Endothelial cell of umbilical vein (primary cell): Measurements from ENCODE around the gene RBM18. TPM values are rescaled to one million over a fixed set of nuclear protein-coding genes. Genes with fewer than 3 reads are reported as not detected.

Experiments
- Bru-seq: library from RNA; stranded (reverse); fragments of 400-500 nt; gene quantifications from one replicate; lab custom pipeline; 2021; lab: Mats Ljungman, UMichigan
- BruChase-seq, 2 experiments: library from RNA; stranded (reverse); fragments of 400-500 nt; gene quantifications; one replicate each; lab custom pipeline; 2021; lab: Mats Ljungman, UMichigan
- BruUV-seq: library from RNA; stranded (reverse); fragments of 400-500 nt; replicated peaks from 2 replicates; lab custom pipeline; 2021; lab: Mats Ljungman, UMichigan
- CTCF ChIA-PET: fragments of 300-600, 350-600 bp; sonication (Branson Sonifier 250); formaldehyde crosslinking; loops from one replicate; lab custom pipeline; 2021; ENCODE audit warnings: antibody characterized with exemption, inconsistent platforms; lab: Charles Lee
- POLR2A ChIA-PET: fragments of 300-600, 350-600 bp; sonication (Branson Sonifier 250); formaldehyde crosslinking; loops from one replicate; lab custom pipeline; 2021; ENCODE audit warnings: antibody characterized with exemption, inconsistent platforms; lab: Charles Lee
- DNase-seq: peaks from one replicate; pipeline ENCODE4 v3.0.0-alpha.2; 2011; ENCODE audit warnings: low read depth, low spot score
- FAIRE-seq: peaks from 2 replicates; lab custom pipeline; 2011; peaks lifted over from hg19 to GRCh38; lab: Jason Lieb, UNC
- H2AFZ ChIP-seq: 2 replicates; pipeline ENCODE4 v1.6.0; 2012; ENCODE audit warnings: low read depth, low read length, control low read depth, inconsistent platforms
- H3K27ac ChIP-seq: 2 replicates; pipeline ENCODE4 v1.5.1; 2011; ENCODE audit warnings: low read depth, mild to moderate bottlenecking, control low read depth, low read length, moderate library complexity; ENCODE audit not compliant: insufficient read depth
- H3K27me3 ChIP-seq, 2 experiments: 2 replicates each; pipeline versions ENCODE4 v1.6.0 to v1.6.1; 2011; ENCODE audit warnings: low read length in 2 of 2, mixed read lengths in 1 of 2; ENCODE audit not compliant: control insufficient read depth in 2 of 2, insufficient read depth in 2 of 2
- H3K36me3 ChIP-seq, 2 experiments: 2 replicates in 1 of 2; 3 replicates in 1 of 2; pipeline ENCODE4 v1.5.1; 2011; ENCODE audit warnings: low read length in 2 of 2, mild to moderate bottlenecking in 1 of 2, moderate library complexity in 1 of 2; ENCODE audit not compliant: control insufficient read depth in 2 of 2, insufficient read depth in 2 of 2; ENCODE audit errors: extremely low read depth in 1 of 2
- H3K4me1 ChIP-seq: 3 replicates; pipeline ENCODE4 v1.5.1; 2011; ENCODE audit warnings: mild to moderate bottlenecking, low read length; ENCODE audit not compliant: control insufficient read depth, insufficient read depth; ENCODE audit errors: extremely low read depth
- H3K4me2 ChIP-seq: 2 replicates; pipeline ENCODE4 v1.6.1; 2011; ENCODE audit warnings: low read length, control low read depth, mixed read lengths; ENCODE audit not compliant: insufficient read depth
- H3K4me3 ChIP-seq, 3 experiments: fragments of 200-600 bp in 1 of 3; sonication (generic), shearing (Covaris generic) in 1 of 3; replicated peaks in 1 of 3; 2 replicates each; pipeline ENCODE4 v1.5.1; 2011 to 2016; ENCODE audit warnings: control low read depth in 3 of 3, low read length in 3 of 3, mild to moderate bottlenecking in 2 of 3, inconsistent platforms in 1 of 3, low read depth in 1 of 3, moderate library complexity in 1 of 3; ENCODE audit not compliant: insufficient read depth in 1 of 3
- H3K79me2 ChIP-seq: 2 replicates; pipeline ENCODE4 v1.6.0; 2012; ENCODE audit warnings: low read length, inconsistent platforms; ENCODE audit not compliant: control insufficient read depth, insufficient read depth
- H3K9ac ChIP-seq: replicated peaks from 2 replicates; pipeline ENCODE3; 2011; ENCODE audit warnings: low read length, control low read depth; ENCODE audit not compliant: insufficient read depth; ENCODE audit errors: extremely low read depth
- H3K9me1 ChIP-seq: replicated peaks from 3 replicates; pipeline ENCODE4 v1.6.0; 2011; ENCODE audit warnings: mild to moderate bottlenecking, low read length; ENCODE audit not compliant: control insufficient read depth, insufficient read depth; ENCODE audit errors: extremely low read depth
- H3K9me3 ChIP-seq: replicated peaks from 2 replicates; pipeline ENCODE4 v1.5.1; 2012; ENCODE audit warnings: low read length, inconsistent platforms; ENCODE audit not compliant: control insufficient read depth, insufficient read depth
- H4K20me1 ChIP-seq: replicated peaks from 2 replicates; pipeline ENCODE3; 2011; ENCODE audit warnings: mild to moderate bottlenecking, low read length; ENCODE audit not compliant: control insufficient read depth, insufficient read depth; ENCODE audit errors: extremely low read depth
- EZH2 ChIP-seq: IDR thresholded peaks from 2 replicates; pipeline ENCODE4 v1.6.1; 2012; ENCODE audit warnings: borderline replicate concordance, low read depth, mild to moderate bottlenecking, moderate library complexity, low read length, inconsistent platforms; ENCODE audit not compliant: severe bottlenecking
- FOS ChIP-seq: IDR thresholded peaks from 2 replicates; pipeline ENCODE4 v1.6.1; 2011; ENCODE audit warnings: mild to moderate bottlenecking, low read length, moderate library complexity, borderline replicate concordance; ENCODE audit not compliant: insufficient read depth
- GATA2 ChIP-seq: IDR thresholded peaks from 2 replicates; pipeline ENCODE4 v1.7.0; 2011; ENCODE audit warnings: low read depth, mild to moderate bottlenecking, moderate library complexity, mixed read lengths, low read length; ENCODE audit not compliant: insufficient read length, insufficient read depth
- JUN ChIP-seq: IDR thresholded peaks from 2 replicates; pipeline ENCODE4 v1.6.1; 2011; ENCODE audit warnings: borderline replicate concordance, low read depth; ENCODE audit not compliant: insufficient read length, insufficient read depth
- MYC ChIP-seq: IDR thresholded peaks from one replicate; pipeline ENCODE4 v1.6.1; 2011; ENCODE audit warnings: mild to moderate bottlenecking, low read depth, low read length
- POLR2A ChIP-seq: IDR thresholded peaks from 2 replicates; pipeline ENCODE4 v1.6.1; 2012; ENCODE audit warnings: low read depth, mild to moderate bottlenecking, control low read depth, low read length
- POLR2AphosphoS5 ChIP-seq: IDR thresholded peaks from 2 replicates; pipeline ENCODE4 v1.6.1; 2012; ENCODE audit warnings: low read depth, mild to moderate bottlenecking, control low read depth, low read length, moderate library complexity; ENCODE audit not compliant: insufficient read depth
- dilution Hi-C: fragments of 300-500 bp; cut with MboI; formaldehyde crosslinking; loops from one replicate; pipeline ENCODE4 v1.15.0; 2019; ENCODE audit warnings: low sequenced_read_pairs; ENCODE audit not compliant: extremely low pct_ligation_motif_present
- intact Hi-C: fragments of 100-400 bp; cut with micrococcal nuclease; formaldehyde crosslinking; loops from one replicate; pipeline ENCODE4 v1.10.0; 2022
- long read RNA-seq: library from polyadenylated mRNA; stranded (forward); transcript quantifications from one replicate; pipeline ENCODE4 v2.0.0, GENCODE V29; 2021
- polyA minus RNA-seq, 3 experiments: library from RNA; depleted of rRNA, polyadenylated mRNA; stranded (reverse); fragments of >200 nt; gene quantifications; 1 replicate in 1 of 3; 2 replicates in 2 of 3; pipeline ENCODE4 v1.2.3, GENCODE V29; 2011
- polyA plus RNA-seq, 4 experiments: library from polyadenylated mRNA; depleted of rRNA in 3 of 4; stranded (reverse) in 3 of 4; unstranded in 1 of 4; fragments of >200 nt; gene quantifications; 2 replicates each; pipeline versions ENCODE4 v1.2.1 to v1.2.3, GENCODE V29; 2011 to 2012; ENCODE audit warnings: missing spikeins in 1 of 4
- total RNA-seq: library from RNA; stranded (reverse); gene quantifications from 2 replicates; pipeline ENCODE4 v1.2.3, GENCODE V29; 2021
- TF ChIP-seq, protein P1 (sequence below): IDR thresholded peaks from 2 replicates; pipeline ENCODE4 v1.6.1; 2011; ENCODE audit not compliant: insufficient read depth, insufficient read length
- TF ChIP-seq, protein P2 (sequence below), 2 donors: IDR thresholded peaks; 1 replicate in 1 of 2; 2 replicates in 1 of 2; pipeline ENCODE4 v1.5.1; 2011; ENCODE audit warnings: low read length in 2 of 2, mild to moderate bottlenecking in 2 of 2, moderate library complexity in 2 of 2, control low read depth in 1 of 2, inconsistent platforms in 1 of 2, low read depth in 1 of 2; ENCODE audit not compliant: insufficient read depth in 1 of 2; ENCODE audit errors: extremely low read depth in 1 of 2

The RBM18 gene, protein sequence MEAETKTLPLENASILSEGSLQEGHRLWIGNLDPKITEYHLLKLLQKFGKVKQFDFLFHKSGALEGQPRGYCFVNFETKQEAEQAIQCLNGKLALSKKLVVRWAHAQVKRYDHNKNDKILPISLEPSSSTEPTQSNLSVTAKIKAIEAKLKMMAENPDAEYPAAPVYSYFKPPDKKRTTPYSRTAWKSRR
- total RNA-seq (26.9 and 28.6 TPM in 2 replicates), polyA plus RNA-seq (7.0 and 7.9 TPM in 2 replicates), polyA minus RNA-seq (9.6 and 12.9 TPM in 2 replicates), Bru-seq, nascent RNA (percentile 86 among the genes with signal in this experiment), BruChase-seq, experiment 1, labeled RNA remaining after a 6-hour chase (percentile 77 among the genes with signal in this experiment), BruChase-seq, experiment 2, labeled RNA remaining after a 2-hour chase (percentile 78 among the genes with signal in this experiment)
- 15.5 and 18.6 TPM in 2 replicates for polyA plus RNA-seq (2011; cell fraction: cytosol; rRNA removed)
- polyA plus RNA-seq (2011; cell fraction: nucleus; rRNA removed), result 11.8 and 12.0 TPM in 2 replicates
- 22.9 and 24.7 TPM in 2 replicates for polyA plus RNA-seq (2012)
- polyA minus RNA-seq (2011; cell fraction: cytosol; rRNA and poly(A)+ RNA removed), result 12.4 TPM
- 5.4 TPM in 2 replicates for polyA minus RNA-seq (2011; cell fraction: nucleus; rRNA and poly(A)+ RNA removed)
- long read RNA-seq, full-length matches to known transcripts, result 106 of 122 reads
- long read RNA-seq, partial matches to known transcripts, result 1 of 122 reads
- long read RNA-seq, other reads (novel, unspliced or antisense), result 15 of 122 reads

DNA sequence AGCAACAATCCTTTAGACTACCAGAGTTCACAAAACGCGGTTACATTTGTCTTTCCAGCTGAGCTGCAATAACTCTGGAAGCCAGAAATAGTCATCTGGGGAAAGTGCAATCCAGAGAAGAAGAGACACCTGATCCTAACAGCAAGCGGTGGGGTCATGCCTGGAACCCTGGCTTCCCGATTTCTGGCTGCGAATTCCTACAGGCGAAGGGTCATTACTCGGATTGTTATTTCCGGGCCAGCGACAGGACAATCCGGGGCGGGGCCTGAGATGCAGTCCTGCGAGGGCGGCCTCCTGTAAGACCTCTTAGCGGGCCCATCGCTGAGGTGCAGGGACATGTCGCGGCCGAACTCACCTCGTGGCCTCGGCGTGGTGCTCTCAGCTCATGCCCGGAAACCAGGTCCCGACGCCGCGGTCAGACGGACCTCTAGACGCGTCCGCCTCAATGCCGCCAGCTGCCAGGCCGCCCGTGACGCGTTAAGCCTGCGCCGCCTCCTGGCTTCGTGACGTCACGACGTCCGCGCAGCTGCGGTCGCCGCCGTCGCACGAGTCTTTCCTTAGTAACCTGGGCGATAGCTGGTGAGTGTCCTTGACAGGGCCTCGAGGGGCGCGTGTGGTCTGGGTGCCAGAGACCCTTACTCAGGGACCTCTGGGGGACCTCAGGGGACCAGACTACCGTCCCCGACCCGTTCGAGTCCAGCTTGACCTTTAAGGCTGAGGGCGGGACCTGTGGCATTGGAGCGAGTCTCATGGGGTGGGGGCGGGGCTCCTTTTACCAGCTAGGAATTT is at the start of gene RBM18, which contains the start of gene MRRF:
TSS of gene RBM18 (minus strand) at position 481 of the 789 bp plus-strand sequence. CDS start 3,348 bp downstream, outside the sequence.
TSS of gene MRRF (plus strand) at position 523 of the 789 bp plus-strand sequence. CDS start 6,010 bp downstream, outside the sequence.
- Histone ChIP-seq H3K4me2 (peak within 1 kb of the TSS; percentile 95), H3K4me3 (peak within 1 kb of the TSS; percentile 53 to 88 (median 76)), H3K36me3 (peaks cover 4 to 5% of the 10 kb centered on the region in 2 experiments), H4K20me1 (no peaks in the 10 kb centered on the region), H3K27me3 (no peaks in the 10 kb centered on the region), H3K9me3 (no peaks in the 10 kb centered on the region), H3K9ac (peak within 1 kb of the TSS; percentile 80), H3K27ac (peak within 1 kb of the TSS; percentile 68), H2AFZ (peak within 1 kb of the TSS; percentile 30), H3K9me1 (no peaks in the 10 kb centered on the region), H3K4me1 (peaks cover 26% of the 10 kb centered on the region), H3K79me2 (peaks cover 49% of the 10 kb centered on the region)
- TF ChIP-seq, protein P1, sequence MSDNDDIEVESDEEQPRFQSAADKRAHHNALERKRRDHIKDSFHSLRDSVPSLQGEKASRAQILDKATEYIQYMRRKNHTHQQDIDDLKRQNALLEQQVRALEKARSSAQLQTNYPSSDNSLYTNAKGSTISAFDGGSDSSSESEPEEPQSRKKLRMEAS, result peak; percentile 85
- TF ChIP-seq, protein P2, sequence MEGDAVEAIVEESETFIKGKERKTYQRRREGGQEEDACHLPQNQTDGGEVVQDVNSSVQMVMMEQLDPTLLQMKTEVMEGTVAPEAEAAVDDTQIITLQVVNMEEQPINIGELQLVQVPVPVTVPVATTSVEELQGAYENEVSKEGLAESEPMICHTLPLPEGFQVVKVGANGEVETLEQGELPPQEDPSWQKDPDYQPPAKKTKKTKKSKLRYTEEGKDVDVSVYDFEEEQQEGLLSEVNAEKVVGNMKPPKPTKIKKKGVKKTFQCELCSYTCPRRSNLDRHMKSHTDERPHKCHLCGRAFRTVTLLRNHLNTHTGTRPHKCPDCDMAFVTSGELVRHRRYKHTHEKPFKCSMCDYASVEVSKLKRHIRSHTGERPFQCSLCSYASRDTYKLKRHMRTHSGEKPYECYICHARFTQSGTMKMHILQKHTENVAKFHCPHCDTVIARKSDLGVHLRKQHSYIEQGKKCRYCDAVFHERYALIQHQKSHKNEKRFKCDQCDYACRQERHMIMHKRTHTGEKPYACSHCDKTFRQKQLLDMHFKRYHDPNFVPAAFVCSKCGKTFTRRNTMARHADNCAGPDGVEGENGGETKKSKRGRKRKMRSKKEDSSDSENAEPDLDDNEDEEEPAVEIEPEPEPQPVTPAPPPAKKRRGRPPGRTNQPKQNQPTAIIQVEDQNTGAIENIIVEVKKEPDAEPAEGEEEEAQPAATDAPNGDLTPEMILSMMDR (IDR thresholded peaks at IDR 0.05; ENCODE audit: extremely low read depth in 1 of 2, insufficient read depth in 1 of 2, low read depth in 1 of 2, low read length in 2 of 2), result no peak
- TF ChIP-seq POLR2A, result peak; percentile 85
- TF ChIP-seq EZH2, result no peak
- no peak for TF ChIP-seq MYC
- TF ChIP-seq GATA2, result no peak
- TF ChIP-seq FOS, result no peak
- TF ChIP-seq POLR2AphosphoS5, result peak; percentile 97
- TF ChIP-seq JUN, result no peak
- dilution Hi-C loops (no loop called here), intact Hi-C loops (loop anchor here (1.0 to 5.0 kb wide), 8 partner anchors 10 to 553 kb away; partner anchors contain the start of genes MORN5 and NDUFA8)
- peak; percentile 85 for FAIRE-seq
- ChIA-PET POLR2A (interaction anchor here (0.6 to 2.3 kb wide), 5 partner anchors 10 to 63 kb away, joined by 3 to 14 read pairs (median 7); no protein-coding TSS in a partner anchor), CTCF (interaction anchor here (1.1 to 4.1 kb wide), 15 partner anchors 11 to 165 kb away, joined by 3 to 20 read pairs (median 5); no protein-coding TSS in a partner anchor)
- TSS peak; percentile 80 for BruUV-seq
- peak; percentile 95 for DNase-seq
